Measurements from ENCODE around the gene BMP8B. TPM values are rescaled to one million over a fixed set of nuclear protein-coding genes. Genes with fewer than 3 reads are reported as not detected.
"Not testable (repeated sequence)": the region's sequence is repeated elsewhere in the genome, so short reads cannot be mapped to it uniquely, and the experiment has no call there.

BMP8B gene
- total RNA-seq, 4 donors from 2014 or later, result 0.18 to 0.83 (median 0.55) TPM

- Histone ChIP-seq H3K9me3 (no peaks in the 10 kb centered on the region), H3K4me3 (peak overlapping the region in 1 of 4 donors; percentile 35), H3K27me3 (no peaks in the 10 kb centered on the region), H3K4me1 (peaks cover 0 to 12% (median 5%) of the 10 kb centered on the region in 3 donors), H3K36me3 (no peaks in the 10 kb centered on the region), H3K27ac (peak overlapping the region in 2 of 4 donors; percentile 25 to 63)
- TF ChIP-seq CTCF (IDR thresholded peaks at IDR 0.05), result peak; percentile 75 to 92 (median 87)
- no peak for TF ChIP-seq POLR2A (IDR thresholded peaks at IDR 0.05)
- 0 to 8% methylated on average over 3 to 5 of the region's 8 CpGs for WGBS, 2 donors
- DNase-seq, result no peak
- intact Hi-C loops (cut with DNase I), result no loop called here
These were observed 11.3 kb upstream of the BMP8B start for GRCh38 chr1:39799770-39800470.

- TF ChIP-seq CTCF (IDR thresholded peaks at IDR 0.05) (peak in 1 of 6 experiments; percentile 23), POLR2A (IDR thresholded peaks at IDR 0.05) (peak in 1 of 4 donors; percentile 41)
- H3K36me3 ChIP-seq; H3K27me3 ChIP-seq; intact Hi-C loops (cut with DNase I); H3K9me3 ChIP-seq: not testable (repeated sequence)
- H3K4me1 ChIP-seq, result peaks cover 0 to 12% (median 5%) of the 10 kb centered on the region in 3 donors
- 48 to 57% methylated on average over 11 to 15 of the region's 26 CpGs for WGBS, 2 donors
- DNase-seq, result peak; percentile 89
- H3K27ac ChIP-seq, result peak overlapping the region in 2 of 4 donors; percentile 54 to 63
- peak overlapping the region in 1 of 4 donors; percentile 35 for H3K4me3 ChIP-seq
These were observed 10.4 kb upstream of the BMP8B start for GRCh38 chr1:39798859-39799769.

DNA sequence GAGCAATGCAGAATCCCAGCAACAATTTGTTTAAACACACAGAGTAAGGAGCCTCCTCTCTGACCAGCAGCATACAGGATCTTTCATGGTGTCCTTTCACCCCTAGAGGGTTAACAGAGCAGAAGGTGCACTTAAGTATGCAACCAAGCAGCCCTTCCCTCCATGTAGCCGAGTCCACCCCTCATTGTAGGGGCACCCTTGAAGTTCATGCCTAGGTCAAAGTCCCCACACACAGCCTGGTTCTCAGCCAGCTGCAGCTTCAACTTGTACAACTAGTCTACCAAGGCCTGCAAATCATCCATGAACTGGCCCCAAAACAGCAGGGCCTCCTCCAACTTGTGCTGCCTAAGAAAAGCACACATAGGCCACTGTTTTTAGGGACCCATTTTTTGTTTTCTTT is 7.0 kb upstream of the BMP8B start:
- intact Hi-C loops (cut with DNase I), result no loop called here
- H3K36me3 ChIP-seq, result no peaks in the 10 kb centered on the region
- DNase-seq, result no peak
- TF ChIP-seq CTCF (IDR thresholded peaks at IDR 0.05) (no peak), POLR2A (IDR thresholded peaks at IDR 0.05) (no peak)
- H3K27ac ChIP-seq, result no peak overlapping the region
- no peak overlapping the region for H3K4me3 ChIP-seq
- H3K4me1 ChIP-seq, result peaks cover 0 to 12% (median 3%) of the 10 kb centered on the region in 3 donors
- WGBS, 2 donors, result 30 to 40% methylated on average over 1 of the region's 1 CpG
- no peaks in the 10 kb centered on the region for H3K9me3 ChIP-seq
- H3K27me3 ChIP-seq, result peaks cover 0 to 4% (median 0%) of the 10 kb centered on the region in 4 donors

GRCh38 chr1:39791838-39792237 is 3.2 kb upstream of the BMP8B start:
- peaks cover 0 to 36% (median 0%) of the 10 kb centered on the region in 4 donors for H3K27me3 ChIP-seq
- TF ChIP-seq POLR2A (IDR thresholded peaks at IDR 0.05) (no peak), CTCF (IDR thresholded peaks at IDR 0.05) (no peak)
- H3K9me3 ChIP-seq, result no peaks in the 10 kb centered on the region
- peaks cover 6 to 17% (median 16%) of the 10 kb centered on the region in 3 donors for H3K4me1 ChIP-seq
- no peak for DNase-seq
- H3K36me3 ChIP-seq, result no peaks in the 10 kb centered on the region
- no peak overlapping the region for H3K4me3 ChIP-seq
- H3K27ac ChIP-seq, result no peak overlapping the region
- intact Hi-C loops (cut with DNase I), result no loop called here
- 93 to 98% methylated on average over 2 of the region's 2 CpGs for WGBS, 2 donors
